ENCODE results near the gene MSLN.

The MSLN gene

GRCh38 chr16:785563-786535 lies 25.3 kb downstream of the MSLN start:
- H4K20me1 ChIP-seq (ENCODE audit: low read depth, low read length) = no peaks in the 10 kb centered on the region
- H3K9ac ChIP-seq (ENCODE audit: low read length) = no peak overlapping the region
- no peak overlapping the region for H3K4me2 ChIP-seq (ENCODE audit: low read depth, low read length, poor library complexity, severe bottlenecking)
- H3K9me3 ChIP-seq (ENCODE audit: insufficient read depth, low read length) = no peaks in the 10 kb centered on the region
- no peak overlapping the region for H3K27ac ChIP-seq (ENCODE audit: low read depth, low read length)
- peaks cover 23% of the 10 kb centered on the region for H3K79me2 ChIP-seq (ENCODE audit: insufficient read depth, low read length)
- no peak overlapping the region for H3K4me3 ChIP-seq (ENCODE audit: insufficient read depth, low read length, poor library complexity, severe bottlenecking)
- no peaks in the 10 kb centered on the region for H3F3A ChIP-seq (ENCODE audit: insufficient read depth)
- no peak for TF ChIP-seq EZH2phosphoT487 (conservative IDR thresholded peaks at IDR 0.05; ENCODE audit: low read length)
- peak; percentile 74 for TF ChIP-seq CTCF (IDR thresholded peaks at IDR 0.05; ENCODE audit: insufficient read depth, low read length, poor library complexity, severe bottlenecking)
- no peak overlapping the region for H2AFZ ChIP-seq (ENCODE audit: low read depth, low read length, severe bottlenecking)
- no peaks in the 10 kb centered on the region for H3K27me3 ChIP-seq (ENCODE audit: low read length)
- H3K36me3 ChIP-seq (ENCODE audit: low read length) = no peaks in the 10 kb centered on the region
- H3K9me2 ChIP-seq (replicated peaks; ENCODE audit: insufficient read depth, low read length) = no peaks in the 10 kb centered on the region

- Histone ChIP-seq H2AFZ (ENCODE audit: low read depth, low read length, severe bottlenecking) (no peak overlapping the region), H3K9ac (ENCODE audit: low read length) (peak overlapping the region; percentile 92), H4K20me1 (ENCODE audit: low read depth, low read length) (no peaks in the 10 kb centered on the region), H3K27me3 (ENCODE audit: low read length) (no peaks in the 10 kb centered on the region), H3K4me3 (ENCODE audit: insufficient read depth, low read length, poor library complexity, severe bottlenecking) (peak overlapping the region; percentile 67), H3F3A (ENCODE audit: insufficient read depth) (no peaks in the 10 kb centered on the region), H3K27ac (ENCODE audit: low read depth, low read length) (peak overlapping the region; percentile 40; the same call in 1 of the 2 replicates), H3K4me2 (ENCODE audit: low read depth, low read length, poor library complexity, severe bottlenecking) (peak overlapping the region; percentile 65), H3K9me2 (replicated peaks; ENCODE audit: insufficient read depth, low read length) (no peaks in the 10 kb centered on the region), H3K9me3 (ENCODE audit: insufficient read depth, low read length) (no peaks in the 10 kb centered on the region), H3K79me2 (ENCODE audit: insufficient read depth, low read length) (peaks cover 23% of the 10 kb centered on the region), H3K36me3 (ENCODE audit: low read length) (no peaks in the 10 kb centered on the region)
- TF ChIP-seq CTCF (IDR thresholded peaks at IDR 0.05; ENCODE audit: insufficient read depth, low read length, poor library complexity, severe bottlenecking) (no peak), EZH2phosphoT487 (conservative IDR thresholded peaks at IDR 0.05; ENCODE audit: low read length) (no peak)
Measured at GRCh38 chr16:787321-787966, 26.9 kb downstream of the MSLN start.

GRCh38 chr16:787978-788398 lies 27.5 kb downstream of the MSLN start, which contains the start of gene RPUSD1:
RPUSD1 (minus strand) TSS chr16:788381; CDS start chr16:787737, 644 bp downstream.
- H4K20me1 ChIP-seq (ENCODE audit: low read depth, low read length) = no peaks in the 10 kb centered on the region
- peaks cover 23% of the 10 kb centered on the region for H3K79me2 ChIP-seq (ENCODE audit: insufficient read depth, low read length)
- TF ChIP-seq EZH2phosphoT487 (conservative IDR thresholded peaks at IDR 0.05; ENCODE audit: low read length) (no peak), CTCF (IDR thresholded peaks at IDR 0.05; ENCODE audit: insufficient read depth, low read length, poor library complexity, severe bottlenecking) (no peak)
- H3K36me3 ChIP-seq (ENCODE audit: low read length) = no peaks in the 10 kb centered on the region
- H3K4me3 ChIP-seq (ENCODE audit: insufficient read depth, low read length, poor library complexity, severe bottlenecking) = peak within 1 kb of the TSS; percentile 89
- peak within 1 kb of the TSS; percentile 40 for H3K27ac ChIP-seq (ENCODE audit: low read depth, low read length)
- H3K9ac ChIP-seq (ENCODE audit: low read length) = peak within 1 kb of the TSS; percentile 98
- no peaks in the 10 kb centered on the region for H3K9me2 ChIP-seq (replicated peaks; ENCODE audit: insufficient read depth, low read length)
- H3K27me3 ChIP-seq (ENCODE audit: low read length) = no peaks in the 10 kb centered on the region
- H2AFZ ChIP-seq (ENCODE audit: low read depth, low read length, severe bottlenecking) = peak within 1 kb of the TSS; percentile 80
- no peaks in the 10 kb centered on the region for H3K9me3 ChIP-seq (ENCODE audit: insufficient read depth, low read length)
- H3F3A ChIP-seq (ENCODE audit: insufficient read depth) = no peaks in the 10 kb centered on the region
- H3K4me2 ChIP-seq (ENCODE audit: low read depth, low read length, poor library complexity, severe bottlenecking) = peak within 1 kb of the TSS; percentile 66

Data from SU-DHL-6 (cell line).